Osteocyte (in vitro differentiated cells): ENCODE data around the gene LRRC71. TPM values are rescaled to one million over a fixed set of nuclear protein-coding genes. Genes with fewer than 3 reads are reported as not detected.

Source experiments
- DNase-seq: peaks from one replicate; pipeline ENCODE4 v3.0.0; 2021; ENCODE audit warnings: mixed read lengths; ENCODE audit not compliant: unreplicated experiment; ENCODE audit errors: extremely low spot score
- H3K27ac Mint-ChIP-seq: one replicate; pipeline ENCODE4 v1.8.0; 2021; ENCODE audit warnings: mild to moderate bottlenecking, mixed read lengths; ENCODE audit not compliant: unreplicated experiment
- H3K27me3 Mint-ChIP-seq: one replicate; pipeline ENCODE4 v1.8.0; 2021; ENCODE audit warnings: mixed read lengths; ENCODE audit not compliant: unreplicated experiment
- H3K36me3 Mint-ChIP-seq: one replicate; pipeline ENCODE4 v1.8.0; 2021; ENCODE audit warnings: mixed read lengths; ENCODE audit not compliant: unreplicated experiment
- H3K4me1 Mint-ChIP-seq: one replicate; pipeline ENCODE4 v1.8.0; 2021; ENCODE audit warnings: mixed read lengths; ENCODE audit not compliant: unreplicated experiment
- H3K4me3 Mint-ChIP-seq: one replicate; pipeline ENCODE4 v1.8.0; 2021; ENCODE audit warnings: mild to moderate bottlenecking, moderate library complexity, mixed read lengths; ENCODE audit not compliant: unreplicated experiment
- H3K9me3 Mint-ChIP-seq: one replicate; pipeline ENCODE4 v1.8.0; 2021; ENCODE audit warnings: mixed read lengths; ENCODE audit not compliant: unreplicated experiment
- total RNA-seq: library from RNA; stranded (reverse); gene quantifications from 2 replicates; pipeline ENCODE4 v1.2.1, GENCODE V29; 2021
- TF ChIP-seq, protein P1 (sequence below): fragments of 200-600 bp; sonication (generic); IDR thresholded peaks from 2 replicates; pipeline ENCODE4 v1.5.0; 2021; ENCODE audit warnings: antibody characterized with exemption, mild to moderate bottlenecking, moderate library complexity

The LRRC71 gene
- total RNA-seq, 1 donor from 2014 or later, result 0.35 TPM

DNA sequence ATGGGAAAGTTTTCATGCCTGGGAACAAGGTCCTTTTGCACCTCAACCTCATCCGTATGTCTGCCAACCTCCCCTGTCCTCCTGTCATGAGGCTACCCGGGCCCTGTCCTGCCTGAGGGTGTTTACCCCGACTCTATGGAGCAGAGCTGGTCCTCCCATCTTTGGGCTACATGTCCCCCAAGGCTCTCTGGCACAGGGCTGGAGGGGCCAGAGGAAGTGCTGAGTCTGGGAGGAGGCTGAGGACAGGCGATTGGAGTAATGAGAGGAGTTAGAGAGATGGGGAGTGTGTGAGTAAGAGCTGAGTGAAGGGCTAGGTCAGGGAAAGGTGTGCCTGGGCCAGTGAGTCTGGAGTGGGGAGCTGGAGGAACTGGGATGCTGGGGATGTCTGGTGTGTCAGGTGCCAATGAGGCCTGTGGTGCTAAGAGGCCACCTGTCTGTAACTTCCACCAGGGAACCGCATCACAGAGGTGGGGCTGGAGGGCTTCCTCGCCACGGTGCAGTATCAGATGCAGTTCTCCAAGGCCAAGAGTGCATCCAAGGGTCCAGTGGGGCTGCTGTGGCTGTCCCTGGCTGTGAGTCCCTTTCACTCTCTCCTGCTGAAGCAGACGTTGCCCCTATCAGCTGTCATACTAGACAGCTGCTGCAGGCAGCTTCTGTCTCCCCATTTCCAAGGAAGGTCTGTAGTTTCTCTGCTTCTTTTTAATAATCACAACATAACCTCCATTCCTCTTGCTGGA lies 11.7 kb downstream of the LRRC71 start:
- H3K27ac Mint-ChIP-seq, result no peak overlapping the region
- H3K36me3 Mint-ChIP-seq, result peaks cover 2% of the 10 kb centered on the region
- H3K9me3 Mint-ChIP-seq, result no peaks in the 10 kb centered on the region
- DNase-seq, result no peak
- peaks cover 9% of the 10 kb centered on the region for H3K4me1 Mint-ChIP-seq
- peaks cover 31% of the 10 kb centered on the region for H3K27me3 Mint-ChIP-seq
- no peak overlapping the region for H3K4me3 Mint-ChIP-seq
- TF ChIP-seq, protein P1, sequence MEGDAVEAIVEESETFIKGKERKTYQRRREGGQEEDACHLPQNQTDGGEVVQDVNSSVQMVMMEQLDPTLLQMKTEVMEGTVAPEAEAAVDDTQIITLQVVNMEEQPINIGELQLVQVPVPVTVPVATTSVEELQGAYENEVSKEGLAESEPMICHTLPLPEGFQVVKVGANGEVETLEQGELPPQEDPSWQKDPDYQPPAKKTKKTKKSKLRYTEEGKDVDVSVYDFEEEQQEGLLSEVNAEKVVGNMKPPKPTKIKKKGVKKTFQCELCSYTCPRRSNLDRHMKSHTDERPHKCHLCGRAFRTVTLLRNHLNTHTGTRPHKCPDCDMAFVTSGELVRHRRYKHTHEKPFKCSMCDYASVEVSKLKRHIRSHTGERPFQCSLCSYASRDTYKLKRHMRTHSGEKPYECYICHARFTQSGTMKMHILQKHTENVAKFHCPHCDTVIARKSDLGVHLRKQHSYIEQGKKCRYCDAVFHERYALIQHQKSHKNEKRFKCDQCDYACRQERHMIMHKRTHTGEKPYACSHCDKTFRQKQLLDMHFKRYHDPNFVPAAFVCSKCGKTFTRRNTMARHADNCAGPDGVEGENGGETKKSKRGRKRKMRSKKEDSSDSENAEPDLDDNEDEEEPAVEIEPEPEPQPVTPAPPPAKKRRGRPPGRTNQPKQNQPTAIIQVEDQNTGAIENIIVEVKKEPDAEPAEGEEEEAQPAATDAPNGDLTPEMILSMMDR, result no peak

DNA sequence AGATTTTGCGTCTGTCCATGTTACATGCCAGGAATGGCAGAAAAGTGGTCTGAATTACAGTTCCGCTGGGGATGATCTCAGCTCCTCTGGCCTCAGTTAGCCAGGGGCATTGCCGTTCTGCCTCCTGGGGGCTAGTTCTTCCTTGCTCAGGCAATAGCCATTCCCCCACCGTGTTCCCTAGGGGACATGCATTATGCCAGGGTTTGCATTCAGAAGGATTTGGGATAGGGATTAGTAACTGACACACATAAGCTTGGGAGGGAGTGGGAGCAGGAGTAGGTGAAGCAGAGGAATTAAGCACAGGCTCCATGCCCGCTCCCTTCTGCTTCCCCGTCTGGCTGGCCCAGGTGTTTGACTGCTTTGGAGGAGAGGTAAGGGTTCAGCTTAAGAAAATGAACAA lies 12.7 kb downstream of the LRRC71 start:
- Mint-ChIP-seq H3K9me3 (no peaks in the 10 kb centered on the region), H3K4me3 (no peak overlapping the region), H3K36me3 (peaks cover 3% of the 10 kb centered on the region), H3K27ac (no peak overlapping the region), H3K27me3 (peaks cover 23% of the 10 kb centered on the region), H3K4me1 (peaks cover 2% of the 10 kb centered on the region)
- TF ChIP-seq, protein P1, result no peak
- no peak for DNase-seq

DNA sequence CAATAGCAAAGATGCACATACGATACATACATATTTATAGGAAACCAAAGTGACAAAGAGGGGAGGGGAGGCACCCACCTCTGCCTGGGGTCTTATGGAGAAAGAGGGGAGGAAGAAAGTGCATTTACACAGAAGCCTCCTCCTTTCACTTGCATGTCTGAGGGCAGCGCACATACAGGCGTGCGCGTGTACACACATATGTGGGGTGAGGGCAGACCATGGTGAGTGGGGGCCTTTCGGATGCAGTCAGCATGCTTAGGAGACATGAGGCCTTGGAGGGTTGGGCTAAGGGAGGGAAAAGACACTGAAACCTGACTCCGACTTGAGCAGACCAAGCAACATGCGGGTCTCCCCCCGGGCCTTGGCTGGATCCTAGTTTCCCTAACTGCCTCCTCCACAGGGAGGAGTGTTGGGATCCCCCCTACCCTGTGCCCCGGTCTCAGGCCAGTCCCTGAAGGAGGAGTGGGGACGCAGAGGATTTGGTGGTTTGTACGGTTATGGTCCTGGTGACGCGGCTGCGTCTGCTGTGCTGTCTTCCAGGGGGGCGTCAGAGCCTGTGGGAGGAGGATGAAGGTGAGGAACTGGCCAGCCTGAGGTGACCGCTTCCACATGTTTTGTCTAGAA lies 15.2 kb downstream of the LRRC71 start:
- Mint-ChIP-seq H3K27ac (no peak overlapping the region), H3K4me3 (no peak overlapping the region), H3K4me1 (no peaks in the 10 kb centered on the region), H3K9me3 (no peaks in the 10 kb centered on the region), H3K36me3 (peaks cover 16% of the 10 kb centered on the region), H3K27me3 (peaks cover 9% of the 10 kb centered on the region)
- TF ChIP-seq, protein P1, result no peak
- no peak for DNase-seq

DNA sequence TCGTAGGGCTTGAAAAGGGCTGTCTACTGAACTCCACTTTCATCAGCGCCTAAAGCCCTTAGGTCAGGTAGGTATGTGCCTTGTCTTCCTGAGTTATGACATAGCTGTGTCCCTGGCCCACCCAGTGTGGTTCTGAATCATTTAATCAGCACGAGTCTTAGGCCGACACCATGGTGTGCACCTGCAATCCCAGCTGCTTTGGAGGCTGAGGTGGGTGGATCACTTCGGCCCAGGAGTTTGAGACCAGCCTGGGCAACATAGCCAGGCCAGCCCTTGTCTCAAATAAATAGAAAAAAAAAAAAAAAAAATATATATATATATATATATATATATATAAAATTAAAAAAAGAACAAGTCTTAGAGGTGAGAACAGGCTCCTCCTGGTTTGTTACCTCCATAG lies 15.8 kb downstream of the LRRC71 start:
- Mint-ChIP-seq H3K9me3 (no peaks in the 10 kb centered on the region), H3K27me3 (peaks cover 3% of the 10 kb centered on the region), H3K27ac (no peak overlapping the region)

DNA sequence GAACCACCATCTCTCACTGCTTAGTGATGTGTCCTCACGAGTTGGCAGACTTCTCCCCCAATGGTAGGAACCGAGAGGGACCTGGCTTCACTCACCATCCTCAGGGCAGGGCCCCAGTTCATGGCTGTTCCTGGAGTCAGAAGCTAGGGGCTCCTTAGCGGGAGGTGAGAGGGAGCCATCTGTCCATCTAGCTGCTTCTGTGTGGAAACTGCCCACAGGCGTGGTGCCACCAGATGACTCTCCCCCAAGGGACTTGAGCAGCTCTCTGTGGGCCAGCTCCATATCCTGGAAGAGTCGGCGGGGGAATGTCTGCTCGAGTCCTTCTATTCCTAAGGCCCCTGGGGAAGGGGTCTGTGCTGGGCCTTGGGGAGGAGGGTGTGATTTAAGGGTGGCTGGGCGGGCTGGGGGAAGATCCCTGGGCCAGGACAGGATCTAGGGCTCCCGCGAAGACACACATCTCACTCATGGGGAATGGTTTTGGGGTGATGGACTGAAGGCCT lies 16.3 kb downstream of the LRRC71 start:
- H3K27ac Mint-ChIP-seq, result no peak overlapping the region
- H3K4me3 Mint-ChIP-seq, result no peak overlapping the region
- no peaks in the 10 kb centered on the region for H3K27me3 Mint-ChIP-seq
- DNase-seq, result no peak
- H3K36me3 Mint-ChIP-seq, result peaks cover 24% of the 10 kb centered on the region
- H3K4me1 Mint-ChIP-seq, result no peaks in the 10 kb centered on the region
- TF ChIP-seq, protein P1, result no peak
- H3K9me3 Mint-ChIP-seq, result no peaks in the 10 kb centered on the region

More for the DNA sequence above, 15.8 kb downstream of the LRRC71 start:
- Mint-ChIP-seq H3K4me3 (no peak overlapping the region), H3K4me1 (no peaks in the 10 kb centered on the region), H3K36me3 (peaks cover 22% of the 10 kb centered on the region)
- DNase-seq, result no peak
- TF ChIP-seq, protein P1, result no peak
